Stimulated activated naive B cell treated with anti-CD40 and anti-IgM and Interleukin-4, amounts not matched to agents 10 μg/mL and 1 μg/mL and 100 μg/mL, for 72 hours (primary cell): ENCODE measurements around the gene DPY19L2.
A peak's percentile ranks its signal among the peaks of the same experiment; 100 is the strongest.
"Not testable (repeated sequence)": the region's sequence is repeated elsewhere in the genome, so short reads cannot be mapped to it uniquely, and the experiment has no call there.

Experiments
- ATAC-seq, 2 donors: fragments of 150-1000 bp; cut with Tn5 transposase; replicated peaks; 2 replicates each; pipeline ENCODE4 v1.10.0; 2021; ENCODE audit warnings: moderate library complexity in 1 of 2
- DNase-seq: peaks from one replicate; pipeline ENCODE4 v3.0.0; 2021
- H3K27ac Mint-ChIP-seq: one replicate; pipeline ENCODE4 v1.8.0; 2022; ENCODE audit warnings: mild to moderate bottlenecking, mixed read lengths
- H3K27me3 Mint-ChIP-seq, 2 donors: one replicate each; pipeline ENCODE4 v1.8.0; 2022; ENCODE audit warnings: mixed read lengths in 2 of 2
- H3K36me3 Mint-ChIP-seq, 2 donors: one replicate each; pipeline ENCODE4 v1.8.0; 2022; ENCODE audit warnings: mixed read lengths in 2 of 2, mild to moderate bottlenecking in 1 of 2
- H3K4me1 Mint-ChIP-seq, 2 donors: one replicate each; pipeline ENCODE4 v1.8.0; 2022; ENCODE audit warnings: mixed read lengths in 2 of 2, mild to moderate bottlenecking in 1 of 2
- H3K4me3 Mint-ChIP-seq, 2 donors: one replicate each; pipeline ENCODE4 v1.8.0; 2022; ENCODE audit warnings: mild to moderate bottlenecking in 2 of 2, mixed read lengths in 2 of 2, moderate library complexity in 1 of 2
- H3K9me3 Mint-ChIP-seq, 2 donors: one replicate each; pipeline ENCODE4 v1.8.0; 2022; ENCODE audit warnings: mixed read lengths in 2 of 2, mild to moderate bottlenecking in 1 of 2

Gene DPY19L2

GRCh38 chr12:63685789-63686188 is 17.5 kb upstream of the DPY19L2 start:
- not testable (repeated sequence) for H3K27me3 Mint-ChIP-seq, H3K27ac Mint-ChIP-seq, H3K4me3 Mint-ChIP-seq, DNase-seq, H3K36me3 Mint-ChIP-seq, H3K9me3 Mint-ChIP-seq, H3K4me1 Mint-ChIP-seq
- peak; percentile 34 to 45 for ATAC-seq

- not testable (repeated sequence) for H3K27ac Mint-ChIP-seq
Measured at GRCh38 chr12:63682617-63683016, 14.3 kb upstream of the DPY19L2 start.

GRCh38 chr12:63680758-63681157 is 12.5 kb upstream of the DPY19L2 start:
- H3K36me3 Mint-ChIP-seq, H3K4me3 Mint-ChIP-seq, DNase-seq, H3K27ac Mint-ChIP-seq, H3K4me1 Mint-ChIP-seq, ATAC-seq, H3K9me3 Mint-ChIP-seq, H3K27me3 Mint-ChIP-seq: not testable (repeated sequence)

More at GRCh38 chr12:63682617-63683016, 14.3 kb upstream of the DPY19L2 start:
- not testable (repeated sequence) for H3K27me3 Mint-ChIP-seq, H3K36me3 Mint-ChIP-seq, ATAC-seq, DNase-seq, H3K4me1 Mint-ChIP-seq, H3K9me3 Mint-ChIP-seq, H3K4me3 Mint-ChIP-seq

GRCh38 chr12:63672550-63672949 is 4.3 kb upstream of the DPY19L2 start:
- DNase-seq, H3K9me3 Mint-ChIP-seq, H3K36me3 Mint-ChIP-seq, ATAC-seq, H3K4me3 Mint-ChIP-seq, H3K27ac Mint-ChIP-seq: not testable (repeated sequence)
- Mint-ChIP-seq H3K4me1 (peaks cover 10 to 23% of the 10 kb centered on the region in 2 donors), H3K27me3 (peaks cover 17 to 26% of the 10 kb centered on the region in 2 donors)

GRCh38 chr12:63669936-63670335 is 1.6 kb upstream of the DPY19L2 start:
- not testable (repeated sequence) for H3K36me3 Mint-ChIP-seq, H3K27ac Mint-ChIP-seq, H3K9me3 Mint-ChIP-seq, ATAC-seq, DNase-seq
- Mint-ChIP-seq H3K27me3 (peaks cover 21 to 30% of the 10 kb centered on the region in 2 donors), H3K4me3 (peak overlapping the region; percentile 92 to 93), H3K4me1 (peaks cover 13 to 30% of the 10 kb centered on the region in 2 donors)

GRCh38 chr12:63669427-63669826 is 1.1 kb upstream of the DPY19L2 start:
- DNase-seq, H3K27ac Mint-ChIP-seq, H3K9me3 Mint-ChIP-seq, H3K36me3 Mint-ChIP-seq, ATAC-seq: not testable (repeated sequence)
- peaks cover 21 to 30% of the 10 kb centered on the region in 2 donors for H3K27me3 Mint-ChIP-seq
- H3K4me3 Mint-ChIP-seq = peak overlapping the region; percentile 92 to 93
- H3K4me1 Mint-ChIP-seq = peaks cover 13 to 30% of the 10 kb centered on the region in 2 donors

GRCh38 chr12:63668800-63669365 is 590 bp upstream of the DPY19L2 start:
- H3K27ac Mint-ChIP-seq = peak overlapping the region; percentile 62

GRCh38 chr12:63663005-63663404 is 5.3 kb downstream of the DPY19L2 start:
- H3K4me3 Mint-ChIP-seq, H3K27ac Mint-ChIP-seq, H3K36me3 Mint-ChIP-seq, DNase-seq, H3K9me3 Mint-ChIP-seq, ATAC-seq, H3K27me3 Mint-ChIP-seq: not testable (repeated sequence)
- peaks cover 6 to 12% of the 10 kb centered on the region in 2 donors for H3K4me1 Mint-ChIP-seq

More at GRCh38 chr12:63668800-63669365, 590 bp upstream of the DPY19L2 start:
- not testable (repeated sequence) for DNase-seq, H3K9me3 Mint-ChIP-seq, H3K36me3 Mint-ChIP-seq
- peak; percentile 68 to 72 for ATAC-seq
- Mint-ChIP-seq H3K4me1 (peaks cover 13 to 30% of the 10 kb centered on the region in 2 donors), H3K4me3 (peak overlapping the region; percentile 92 to 93), H3K27me3 (peaks cover 21 to 30% of the 10 kb centered on the region in 2 donors)

GRCh38 chr12:63658501-63658900 is 9.8 kb downstream of the DPY19L2 start:
- H3K4me1 Mint-ChIP-seq, DNase-seq, H3K9me3 Mint-ChIP-seq, H3K27me3 Mint-ChIP-seq, H3K4me3 Mint-ChIP-seq, H3K36me3 Mint-ChIP-seq, H3K27ac Mint-ChIP-seq, ATAC-seq: not testable (repeated sequence)

GRCh38 chr12:63656407-63656806 is 11.9 kb downstream of the DPY19L2 start:
- H3K27me3 Mint-ChIP-seq, H3K4me3 Mint-ChIP-seq, H3K4me1 Mint-ChIP-seq, H3K27ac Mint-ChIP-seq, ATAC-seq, H3K9me3 Mint-ChIP-seq, H3K36me3 Mint-ChIP-seq, DNase-seq: not testable (repeated sequence)

GRCh38 chr12:63655543-63656257 is 12.6 kb downstream of the DPY19L2 start:
- not testable (repeated sequence) for H3K27me3 Mint-ChIP-seq, H3K9me3 Mint-ChIP-seq, H3K27ac Mint-ChIP-seq, H3K4me1 Mint-ChIP-seq, H3K4me3 Mint-ChIP-seq, H3K36me3 Mint-ChIP-seq, DNase-seq, ATAC-seq

- not testable (repeated sequence) for DNase-seq, H3K9me3 Mint-ChIP-seq, H3K4me3 Mint-ChIP-seq, H3K27ac Mint-ChIP-seq, ATAC-seq, H3K36me3 Mint-ChIP-seq, H3K27me3 Mint-ChIP-seq, H3K4me1 Mint-ChIP-seq
Measured at GRCh38 chr12:63654481-63654880, 13.8 kb downstream of the DPY19L2 start.

GRCh38 chr12:63649517-63649916 is 18.8 kb downstream of the DPY19L2 start:
- not testable (repeated sequence) for H3K4me1 Mint-ChIP-seq, DNase-seq, H3K9me3 Mint-ChIP-seq, H3K36me3 Mint-ChIP-seq, H3K27ac Mint-ChIP-seq, H3K27me3 Mint-ChIP-seq, ATAC-seq, H3K4me3 Mint-ChIP-seq

- not testable (repeated sequence) for H3K36me3 Mint-ChIP-seq, H3K27ac Mint-ChIP-seq, H3K9me3 Mint-ChIP-seq, H3K27me3 Mint-ChIP-seq, H3K4me1 Mint-ChIP-seq, ATAC-seq, H3K4me3 Mint-ChIP-seq, DNase-seq
Measured at GRCh38 chr12:63643381-63644140, 24.7 kb downstream of the DPY19L2 start.
